K562 (cell line): ENCODE measurements around the gene STK11. TPM values are rescaled to one million over a fixed set of nuclear protein-coding genes. Genes with fewer than 3 reads are reported as not detected.

Experiments
- CAMTA2 ChIP-seq: fragments of 250-450 bp; sonication (Bioruptor Pico); conservative IDR thresholded peaks from 2 replicates; pipeline ENCODE4 v1.5.1; 2022
- CREBBP ChIP-seq: IDR thresholded peaks from one replicate; pipeline ENCODE4 v1.6.1; 2012; ENCODE audit warnings: low read depth, mild to moderate bottlenecking, control low read depth, inconsistent platforms, low read length
- ELF4 ChIP-seq: fragments of 450-650 bp; formaldehyde crosslinking; IDR thresholded peaks from 2 replicates; pipeline ENCODE4 v1.4.0; 2022; ENCODE audit warnings: missing genetic modification characterization
- FOSL1 ChIP-seq: fragments of 200-800 bp; sonication (Bioruptor generic); conservative IDR thresholded peaks from 2 replicates; pipeline ENCODE4 v1.6.1; 2016; ENCODE audit warnings: missing genetic modification characterization, missing compliant biosample characterization
- FOXA1 ChIP-seq: fragments of 450-650 bp; IDR thresholded peaks from 2 replicates; pipeline ENCODE4 v1.6.1; 2016; ENCODE audit warnings: mild to moderate bottlenecking, borderline replicate concordance
- HCFC1 ChIP-seq: IDR thresholded peaks from 2 replicates; pipeline ENCODE4 v1.6.1; 2012; ENCODE audit warnings: low read depth, low read length, improper control_type of control experiment
- HDAC3 ChIP-seq: fragments of 450-650 bp; IDR thresholded peaks from 2 replicates; pipeline ENCODE4 v1.6.1; 2018; ENCODE audit warnings: borderline replicate concordance, mild to moderate bottlenecking, moderate library complexity; ENCODE audit not compliant: partially characterized antibody
- HMGN3 ChIP-seq: IDR thresholded peaks from 2 replicates; pipeline ENCODE4 v1.6.1; 2011; ENCODE audit warnings: borderline replicate concordance, low read depth, mild to moderate bottlenecking, mixed read lengths, low read length; ENCODE audit not compliant: insufficient read length; ENCODE audit errors: extremely low read depth
- HNRNPL ChIP-seq: fragments of 200-400 bp; formaldehyde crosslinking; IDR thresholded peaks from 2 replicates; pipeline ENCODE4 v1.6.1; 2017; ENCODE audit warnings: low read depth, mild to moderate bottlenecking, low read length
- LEF1 ChIP-seq: fragments of 450-650 bp; IDR thresholded peaks from 2 replicates; pipeline ENCODE4 v1.6.1; 2016; ENCODE audit warnings: mild to moderate bottlenecking
- NFATC3 ChIP-seq: fragments of 450-650 bp; IDR thresholded peaks from 2 replicates; pipeline ENCODE4 v1.6.1; 2017; ENCODE audit warnings: mild to moderate bottlenecking
- NRF1 ChIP-seq, 2 experiments: fragments of 450-650 bp; IDR thresholded peaks in 1 of 2; conservative IDR thresholded peaks in 1 of 2; 2 replicates each; pipeline ENCODE4 v1.6.1; 2014; ENCODE audit warnings: mild to moderate bottlenecking in 2 of 2
- PCBP2 ChIP-seq: fragments of 200-400 bp; formaldehyde crosslinking; IDR thresholded peaks from 2 replicates; pipeline ENCODE4 v1.6.1; 2018; ENCODE audit warnings: low read length, low read depth, mild to moderate bottlenecking, moderate library complexity; ENCODE audit not compliant: poor library complexity, severe bottlenecking
- PRMT5 ChIP-seq: sonication (generic); formaldehyde crosslinking; IDR thresholded peaks from 2 replicates; pipeline ENCODE4 v1.5.0; 2020; ENCODE audit warnings: missing genetic modification reagents
- PTBP1 ChIP-seq: fragments of 200-400 bp; formaldehyde crosslinking; IDR thresholded peaks from 2 replicates; pipeline ENCODE4 v1.6.1; 2017; ENCODE audit warnings: low read depth, low read length
- RAD51 ChIP-seq: fragments of 450-650 bp; IDR thresholded peaks from 2 replicates; pipeline ENCODE4 v1.7.1; 2016; ENCODE audit warnings: low read depth, mild to moderate bottlenecking, borderline replicate concordance
- RBM22 ChIP-seq: fragments of 200-400 bp; formaldehyde crosslinking; IDR thresholded peaks from 2 replicates; pipeline ENCODE4 v1.6.1; 2018; ENCODE audit warnings: low read length, low read depth; ENCODE audit not compliant: poor library complexity, severe bottlenecking
- STAG1 ChIP-seq: sonication (generic); formaldehyde crosslinking; IDR thresholded peaks from 2 replicates; pipeline ENCODE4 v1.5.0; 2020; ENCODE audit warnings: missing genetic modification reagents, borderline replicate concordance
- TAF9B ChIP-seq: fragments of 450-650 bp; IDR thresholded peaks from 2 replicates; pipeline ENCODE4 v1.6.1; 2018; ENCODE audit warnings: mild to moderate bottlenecking; ENCODE audit not compliant: partially characterized antibody
- TBP ChIP-seq: optimal IDR thresholded peaks from 2 replicates; pipeline ENCODE3; 2011; ENCODE audit warnings: low read depth, low read length, improper control_type of control experiment
- ZC3H8 ChIP-seq: fragments of 450-650 bp; IDR thresholded peaks from 2 replicates; pipeline ENCODE4 v1.6.1; 2017
- ZNF165 ChIP-seq: fragments of 250-450 bp; sonication (Bioruptor Pico); IDR thresholded peaks from 2 replicates; pipeline ENCODE4 v1.4.0; 2020; ENCODE audit warnings: borderline replicate concordance
- ZNF217 ChIP-seq: sonication (generic); formaldehyde crosslinking; IDR thresholded peaks from 2 replicates; pipeline ENCODE4 v1.8.0; 2022; ENCODE audit warnings: mild to moderate bottlenecking, missing genetic modification reagents
- polyA plus RNA-seq, 8 experiments: library from polyadenylated mRNA; depleted of rRNA in 4 of 8; stranded (reverse) in 5 of 8; unstranded in 3 of 8; fragments of >200 nt; fragmentation: Nextera tagmentation in 2 of 8; fragmentation: Illumina TruSeq in 1 of 8; extraction: Ambion mirVana in 2 of 8; extraction: Trizol in 1 of 8; gene quantifications; 2 replicates each; pipeline versions ENCODE4 v1.2.1 to v1.2.3, GENCODE V29; 2011 to 2014; ENCODE audit warnings: inconsistent platforms in 1 of 8, missing spikeins in 1 of 8
- total RNA-seq, 7 experiments: library from RNA; depleted of rRNA in 6 of 7; stranded (reverse); fragments of >200 nt in 6 of 7; fragmentation: Illumina TruSeq in 2 of 7; extraction: Trizol in 2 of 7; gene quantifications; 2 replicates each; pipeline versions ENCODE4 v1.2.1 to v1.2.3, GENCODE V29; 2011 to 2021; ENCODE audit warnings: low replicate concordance in 1 of 7
- TF ChIP-seq, protein P1 (sequence below): fragments of 450-650 bp; IDR thresholded peaks from 2 replicates; pipeline ENCODE4 v1.6.1; 2016; ENCODE audit warnings: missing biosample characterization, missing genetic modification characterization
- TF ChIP-seq, protein P2 (sequence below), 2 experiments: IDR thresholded peaks; 2 replicates each; pipeline ENCODE4 v1.6.1; 2012; ENCODE audit warnings: improper control_type of control experiment in 2 of 2, low read depth in 2 of 2, low read length in 2 of 2, borderline replicate concordance in 1 of 2
- TF ChIP-seq, protein P3 (sequence below): sonication (generic); formaldehyde crosslinking; IDR thresholded peaks from 2 replicates; pipeline ENCODE4 v1.8.0; 2022; ENCODE audit warnings: mild to moderate bottlenecking, missing genetic modification reagents

Gene STK11
- total and polyA plus RNA-seq, 9 of the 15 experiments (the other 6 are each of a cell fraction or from before 2014, with no cell fraction given), result 0.15 to 96.5 (median 31.7) TPM

DNA sequence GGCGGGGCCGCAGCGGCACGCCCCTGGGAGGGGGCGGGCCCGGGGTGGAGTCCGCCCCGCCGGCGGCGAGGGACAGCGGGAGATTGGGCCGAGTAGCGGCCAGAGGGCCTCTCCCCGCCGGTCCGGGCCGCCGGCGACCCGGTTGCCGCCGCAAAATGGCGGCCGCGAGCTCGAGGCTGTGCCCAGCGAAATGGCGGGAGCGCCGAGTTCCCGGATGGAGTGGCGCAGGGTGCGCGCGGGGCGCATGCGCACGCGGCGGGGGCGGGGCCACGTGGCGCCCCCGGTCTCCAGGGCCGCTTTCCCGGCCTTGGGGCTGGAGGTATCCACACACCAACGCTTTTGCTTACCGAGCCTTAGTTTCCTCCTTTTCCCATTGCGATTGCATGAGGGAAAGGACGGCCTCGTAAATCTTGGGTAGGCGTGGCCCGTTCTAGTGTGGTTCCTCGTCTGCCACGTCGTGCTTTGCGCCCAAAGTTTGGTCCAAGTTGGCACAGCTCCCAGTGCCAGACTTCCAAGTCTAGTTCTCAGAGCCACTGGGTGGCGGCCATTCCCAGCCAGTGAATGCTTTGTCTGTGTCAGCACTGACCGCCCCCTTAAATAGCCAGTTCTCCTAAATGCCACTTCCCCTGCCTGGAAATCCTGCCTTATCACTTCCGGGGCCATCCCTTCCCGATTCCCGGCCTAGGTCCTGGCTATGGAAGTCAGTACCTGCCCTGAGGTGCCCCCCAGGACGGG, 64.1 kb downstream of the STK11 start (continued):
- TF ChIP-seq NRF1 (conservative IDR thresholded peaks at IDR 0.05 in 1 of 2, IDR thresholded peaks at IDR 0.05 in 1 of 2), result peak; percentile 97 to 98
- TF ChIP-seq HNRNPL, result peak; percentile 60
- no peak for TF ChIP-seq LEF1
- TF ChIP-seq HDAC3, result no peak
- TF ChIP-seq FOSL1 (tag), result peak; percentile 52
- TF ChIP-seq, protein P1, sequence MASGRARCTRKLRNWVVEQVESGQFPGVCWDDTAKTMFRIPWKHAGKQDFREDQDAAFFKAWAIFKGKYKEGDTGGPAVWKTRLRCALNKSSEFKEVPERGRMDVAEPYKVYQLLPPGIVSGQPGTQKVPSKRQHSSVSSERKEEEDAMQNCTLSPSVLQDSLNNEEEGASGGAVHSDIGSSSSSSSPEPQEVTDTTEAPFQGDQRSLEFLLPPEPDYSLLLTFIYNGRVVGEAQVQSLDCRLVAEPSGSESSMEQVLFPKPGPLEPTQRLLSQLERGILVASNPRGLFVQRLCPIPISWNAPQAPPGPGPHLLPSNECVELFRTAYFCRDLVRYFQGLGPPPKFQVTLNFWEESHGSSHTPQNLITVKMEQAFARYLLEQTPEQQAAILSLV, result no peak
- TF ChIP-seq, protein P2, sequence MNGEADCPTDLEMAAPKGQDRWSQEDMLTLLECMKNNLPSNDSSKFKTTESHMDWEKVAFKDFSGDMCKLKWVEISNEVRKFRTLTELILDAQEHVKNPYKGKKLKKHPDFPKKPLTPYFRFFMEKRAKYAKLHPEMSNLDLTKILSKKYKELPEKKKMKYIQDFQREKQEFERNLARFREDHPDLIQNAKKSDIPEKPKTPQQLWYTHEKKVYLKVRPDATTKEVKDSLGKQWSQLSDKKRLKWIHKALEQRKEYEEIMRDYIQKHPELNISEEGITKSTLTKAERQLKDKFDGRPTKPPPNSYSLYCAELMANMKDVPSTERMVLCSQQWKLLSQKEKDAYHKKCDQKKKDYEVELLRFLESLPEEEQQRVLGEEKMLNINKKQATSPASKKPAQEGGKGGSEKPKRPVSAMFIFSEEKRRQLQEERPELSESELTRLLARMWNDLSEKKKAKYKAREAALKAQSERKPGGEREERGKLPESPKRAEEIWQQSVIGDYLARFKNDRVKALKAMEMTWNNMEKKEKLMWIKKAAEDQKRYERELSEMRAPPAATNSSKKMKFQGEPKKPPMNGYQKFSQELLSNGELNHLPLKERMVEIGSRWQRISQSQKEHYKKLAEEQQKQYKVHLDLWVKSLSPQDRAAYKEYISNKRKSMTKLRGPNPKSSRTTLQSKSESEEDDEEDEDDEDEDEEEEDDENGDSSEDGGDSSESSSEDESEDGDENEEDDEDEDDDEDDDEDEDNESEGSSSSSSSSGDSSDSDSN (IDR thresholded peaks at IDR 0.05; ENCODE audit: borderline replicate concordance in 1 of 2, low read depth in 2 of 2, low read length in 2 of 2), result no peak
- peak; percentile 43 for TF ChIP-seq HMGN3
- TF ChIP-seq NFATC3, result no peak
- TF ChIP-seq PRMT5, result no peak
- no peak for TF ChIP-seq RAD51
- TF ChIP-seq PTBP1, result no peak
- TF ChIP-seq CAMTA2, result 0 out of 2 replicates have a peak, but pooled peaks have one; percentile 76
- TF ChIP-seq TBP, result no peak
- no peak for TF ChIP-seq TAF9B
- TF ChIP-seq PCBP2, result no peak
- peak; percentile 60 for TF ChIP-seq HCFC1
- TF ChIP-seq ELF4 (CRISPR knock-in tag), result no peak
- no peak for TF ChIP-seq ZNF217 (CRISPR knock-in tag)
- TF ChIP-seq ZNF165, result no peak
- no peak for TF ChIP-seq CREBBP
- peak; percentile 95 for TF ChIP-seq RBM22
- no peak for TF ChIP-seq STAG1
- TF ChIP-seq, protein P3, sequence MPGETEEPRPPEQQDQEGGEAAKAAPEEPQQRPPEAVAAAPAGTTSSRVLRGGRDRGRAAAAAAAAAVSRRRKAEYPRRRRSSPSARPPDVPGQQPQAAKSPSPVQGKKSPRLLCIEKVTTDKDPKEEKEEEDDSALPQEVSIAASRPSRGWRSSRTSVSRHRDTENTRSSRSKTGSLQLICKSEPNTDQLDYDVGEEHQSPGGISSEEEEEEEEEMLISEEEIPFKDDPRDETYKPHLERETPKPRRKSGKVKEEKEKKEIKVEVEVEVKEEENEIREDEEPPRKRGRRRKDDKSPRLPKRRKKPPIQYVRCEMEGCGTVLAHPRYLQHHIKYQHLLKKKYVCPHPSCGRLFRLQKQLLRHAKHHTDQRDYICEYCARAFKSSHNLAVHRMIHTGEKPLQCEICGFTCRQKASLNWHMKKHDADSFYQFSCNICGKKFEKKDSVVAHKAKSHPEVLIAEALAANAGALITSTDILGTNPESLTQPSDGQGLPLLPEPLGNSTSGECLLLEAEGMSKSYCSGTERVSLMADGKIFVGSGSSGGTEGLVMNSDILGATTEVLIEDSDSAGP (CRISPR knock-in tag), result no peak
- TF ChIP-seq FOXA1, result no peak
- no peak for TF ChIP-seq ZC3H8
